WTC11 (cell line): ENCODE measurements around the gene CXorf58. TPM values are rescaled to one million over a fixed set of nuclear protein-coding genes. Genes with fewer than 3 reads are reported as not detected.
"Not testable (repeated sequence)": the region's sequence is repeated elsewhere in the genome, so short reads cannot be mapped to it uniquely, and the experiment has no call there.

Experiments used
- ATAC-seq: fragments of 200-7000 bp; cut with Tn5 transposase; 2 replicates; pipeline ENCODE4 v1.10.0; 2021; ENCODE audit warnings: mild to moderate bottlenecking, moderate library complexity
- CTCF ChIA-PET: fragments of 300-600 bp; sonication (Branson Sonifier 250); formaldehyde crosslinking; loops from one replicate; lab custom pipeline; 2021; ENCODE audit warnings: antibody characterized with exemption; lab: Charles Lee
- POLR2A ChIA-PET: fragments of 350-600 bp; sonication (Branson Sonifier 250); formaldehyde crosslinking; loops from one replicate; lab custom pipeline; 2021; ENCODE audit warnings: antibody characterized with exemption; lab: Charles Lee
- DNase-seq: peaks from one replicate; pipeline ENCODE4 v3.0.0; 2021; ENCODE audit warnings: low spot score
- H3K27ac Mint-ChIP-seq: 2 replicates; pipeline ENCODE4 v1.8.0; 2021; ENCODE audit warnings: mixed read lengths
- H3K27me3 Mint-ChIP-seq: 2 replicates; pipeline ENCODE4 v1.8.0; 2021; ENCODE audit warnings: low read depth, mild to moderate bottlenecking, moderate library complexity, mixed read lengths
- H3K36me3 Mint-ChIP-seq: 2 replicates; pipeline ENCODE4 v1.8.0; 2021; ENCODE audit warnings: mixed read lengths
- H3K4me1 Mint-ChIP-seq: 2 replicates; pipeline ENCODE4 v1.8.0; 2022; ENCODE audit warnings: mixed read lengths
- H3K4me3 Mint-ChIP-seq: 2 replicates; pipeline ENCODE4 v1.8.0; 2021; ENCODE audit warnings: mild to moderate bottlenecking, moderate library complexity, mixed read lengths
- H3K9me3 Mint-ChIP-seq: 2 replicates; pipeline ENCODE4 v1.8.0; 2021; ENCODE audit warnings: mixed read lengths
- CREM ChIP-seq: sonication (generic); formaldehyde crosslinking; IDR thresholded peaks from 2 replicates; pipeline ENCODE4 v1.8.1; 2022; ENCODE audit warnings: mild to moderate bottlenecking, missing genetic modification reagents, moderate library complexity
- ELF4 ChIP-seq: sonication (generic); formaldehyde crosslinking; IDR thresholded peaks from 2 replicates; pipeline ENCODE4 v1.8.1; 2022; ENCODE audit warnings: low read depth, mild to moderate bottlenecking, moderate library complexity, missing genetic modification reagents
- JUN ChIP-seq: sonication (generic); formaldehyde crosslinking; IDR thresholded peaks from 2 replicates; pipeline ENCODE4 v1.8.0; 2023; ENCODE audit warnings: mild to moderate bottlenecking, missing genetic modification reagents
- KAT7 ChIP-seq: sonication (generic); formaldehyde crosslinking; IDR thresholded peaks from 2 replicates; pipeline ENCODE4 v1.8.1; 2023; ENCODE audit warnings: missing genetic modification reagents, mild to moderate bottlenecking, borderline replicate concordance
- MYBL2 ChIP-seq: sonication (generic); formaldehyde crosslinking; IDR thresholded peaks from 2 replicates; pipeline ENCODE4 v1.8.1; 2023; ENCODE audit warnings: mild to moderate bottlenecking, moderate library complexity, missing genetic modification reagents
- NFYB ChIP-seq: sonication (generic); formaldehyde crosslinking; conservative IDR thresholded peaks from 2 replicates; pipeline ENCODE4 v1.8.0; 2022; ENCODE audit warnings: low read depth, missing genetic modification reagents
- NR1H2 ChIP-seq: sonication (generic); formaldehyde crosslinking; IDR thresholded peaks from 2 replicates; pipeline ENCODE4 v1.9.0; 2021; ENCODE audit warnings: mild to moderate bottlenecking, moderate library complexity, missing genetic modification reagents
- ZNF396 ChIP-seq: fragments of 250-450 bp; sonication (Bioruptor Pico); IDR thresholded peaks from 2 replicates; pipeline ENCODE4 v1.8.0; 2021; ENCODE audit warnings: mild to moderate bottlenecking, moderate library complexity, borderline replicate concordance
- total RNA-seq: library from RNA; stranded (reverse); gene quantifications from 3 replicates; pipeline ENCODE4 v1.2.3, GENCODE V29; 2021
- TF ChIP-seq, protein P1 (sequence below): sonication (generic); formaldehyde crosslinking; IDR thresholded peaks from 2 replicates; pipeline ENCODE4 v1.8.1; 2022; ENCODE audit warnings: low read depth, missing genetic modification reagents, borderline replicate concordance
- TF ChIP-seq, protein P2 (sequence below): sonication (generic); formaldehyde crosslinking; IDR thresholded peaks from 2 replicates; pipeline ENCODE4 v1.8.0; 2022; ENCODE audit warnings: missing genetic modification reagents
- TF ChIP-seq, protein P3 (sequence below): sonication (generic); formaldehyde crosslinking; IDR thresholded peaks from 2 replicates; pipeline ENCODE4 v1.8.0; 2023; ENCODE audit warnings: mild to moderate bottlenecking, missing genetic modification reagents
- TF ChIP-seq, protein P4 (sequence below): sonication (generic); formaldehyde crosslinking; IDR thresholded peaks from 2 replicates; pipeline ENCODE4 v1.8.1; 2023; ENCODE audit warnings: mild to moderate bottlenecking, missing genetic modification reagents
- TF ChIP-seq, protein P5 (sequence below): fragments of 250-450 bp; sonication (Bioruptor Pico); IDR thresholded peaks from 2 replicates; pipeline ENCODE4 v1.9.0; 2021; ENCODE audit warnings: mild to moderate bottlenecking
- TF ChIP-seq, protein P6 (sequence below): sonication (generic); formaldehyde crosslinking; IDR thresholded peaks from 2 replicates; pipeline ENCODE4 v1.8.1; 2023; ENCODE audit warnings: mild to moderate bottlenecking, moderate library complexity, missing genetic modification reagents

Gene CXorf58
- total RNA-seq, 1 experiment from 2014 or later = not detected

DNA sequence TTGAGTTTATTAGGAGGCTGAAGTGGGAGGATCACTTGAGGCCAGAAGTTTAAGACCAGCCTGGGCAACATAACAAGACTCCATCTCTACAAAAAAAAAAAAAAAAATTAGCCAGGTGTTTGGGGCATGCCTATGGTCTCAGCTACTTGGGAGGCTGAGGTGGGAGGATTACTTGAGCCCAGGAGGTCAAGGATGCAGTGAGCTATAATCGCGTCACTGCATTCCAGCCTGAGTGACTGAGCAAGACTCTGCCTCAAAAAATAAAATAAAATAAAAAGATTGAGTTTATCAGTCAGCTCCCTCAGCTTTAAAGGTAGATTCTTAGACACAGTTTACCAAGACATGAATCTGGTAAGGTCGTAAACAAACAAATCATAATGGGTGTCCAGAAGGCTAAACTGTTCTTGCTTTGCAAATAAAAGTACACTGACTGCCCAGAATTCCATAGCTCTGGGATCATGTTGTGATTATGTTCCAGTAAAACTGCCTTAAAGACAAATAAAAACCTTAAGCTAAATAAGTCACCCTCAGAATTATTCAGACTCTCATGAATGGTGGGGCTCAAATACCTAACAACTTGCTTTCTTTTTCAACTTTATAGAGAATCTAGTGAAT, 18.8 kb upstream of the CXorf58 start:
- DNase-seq (no peak), ATAC-seq (no peak)
- peaks cover 16% of the 10 kb centered on the region for H3K4me1 Mint-ChIP-seq
- no peaks in the 10 kb centered on the region for H3K36me3 Mint-ChIP-seq
- no peaks in the 10 kb centered on the region for H3K27me3 Mint-ChIP-seq
- POLR2A ChIA-PET = interaction anchor here (0.6 kb wide), 1 partner anchor 107 kb away, joined by 3 read pairs; no protein-coding TSS in a partner anchor
- CTCF ChIA-PET = interaction anchor here (2.1 kb wide), 1 partner anchor 13 kb away, joined by 8 read pairs; no protein-coding TSS in a partner anchor
- TF ChIP-seq JUN (CRISPR knock-in tag) (no peak), ELF4 (no peak), KAT7 (CRISPR knock-in tag) (no peak), CREM (CRISPR knock-in tag) (no peak), NR1H2 (no peak)
- H3K27ac Mint-ChIP-seq = no peak overlapping the region
- H3K4me3 Mint-ChIP-seq = no peak overlapping the region
- H3K9me3 Mint-ChIP-seq = no peaks in the 10 kb centered on the region

DNA sequence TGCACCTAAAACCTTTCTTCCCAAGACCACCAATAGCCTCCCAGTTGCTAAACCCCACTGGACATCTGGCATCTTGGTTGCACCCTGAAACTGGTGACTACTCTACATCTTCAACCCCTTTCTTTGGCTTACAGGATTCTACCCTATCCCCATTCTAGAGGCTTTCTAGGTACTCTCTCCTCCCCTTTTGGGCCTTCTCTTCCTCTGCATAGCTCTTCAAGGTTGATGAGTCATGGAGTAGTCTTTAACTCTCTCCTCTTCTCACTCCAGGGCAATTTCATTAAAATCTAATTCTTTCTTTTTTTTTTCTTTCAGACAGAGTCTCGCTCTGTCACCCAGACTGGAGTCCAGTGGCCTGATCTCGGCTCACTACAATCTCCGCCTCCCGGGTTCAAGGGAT, 16.9 kb upstream of the CXorf58 start:
- DNase-seq = no peak
- TF ChIP-seq KAT7 (CRISPR knock-in tag) (no peak), NFYB (CRISPR knock-in tag) (no peak), ZNF396 (CRISPR knock-in tag) (no peak), CREM (CRISPR knock-in tag) (no peak), MYBL2 (no peak)
- TF ChIP-seq, protein P1, sequence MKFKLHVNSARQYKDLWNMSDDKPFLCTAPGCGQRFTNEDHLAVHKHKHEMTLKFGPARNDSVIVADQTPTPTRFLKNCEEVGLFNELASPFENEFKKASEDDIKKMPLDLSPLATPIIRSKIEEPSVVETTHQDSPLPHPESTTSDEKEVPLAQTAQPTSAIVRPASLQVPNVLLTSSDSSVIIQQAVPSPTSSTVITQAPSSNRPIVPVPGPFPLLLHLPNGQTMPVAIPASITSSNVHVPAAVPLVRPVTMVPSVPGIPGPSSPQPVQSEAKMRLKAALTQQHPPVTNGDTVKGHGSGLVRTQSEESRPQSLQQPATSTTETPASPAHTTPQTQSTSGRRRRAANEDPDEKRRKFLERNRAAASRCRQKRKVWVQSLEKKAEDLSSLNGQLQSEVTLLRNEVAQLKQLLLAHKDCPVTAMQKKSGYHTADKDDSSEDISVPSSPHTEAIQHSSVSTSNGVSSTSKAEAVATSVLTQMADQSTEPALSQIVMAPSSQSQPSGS (CRISPR knock-in tag) = no peak
- TF ChIP-seq, protein P2, sequence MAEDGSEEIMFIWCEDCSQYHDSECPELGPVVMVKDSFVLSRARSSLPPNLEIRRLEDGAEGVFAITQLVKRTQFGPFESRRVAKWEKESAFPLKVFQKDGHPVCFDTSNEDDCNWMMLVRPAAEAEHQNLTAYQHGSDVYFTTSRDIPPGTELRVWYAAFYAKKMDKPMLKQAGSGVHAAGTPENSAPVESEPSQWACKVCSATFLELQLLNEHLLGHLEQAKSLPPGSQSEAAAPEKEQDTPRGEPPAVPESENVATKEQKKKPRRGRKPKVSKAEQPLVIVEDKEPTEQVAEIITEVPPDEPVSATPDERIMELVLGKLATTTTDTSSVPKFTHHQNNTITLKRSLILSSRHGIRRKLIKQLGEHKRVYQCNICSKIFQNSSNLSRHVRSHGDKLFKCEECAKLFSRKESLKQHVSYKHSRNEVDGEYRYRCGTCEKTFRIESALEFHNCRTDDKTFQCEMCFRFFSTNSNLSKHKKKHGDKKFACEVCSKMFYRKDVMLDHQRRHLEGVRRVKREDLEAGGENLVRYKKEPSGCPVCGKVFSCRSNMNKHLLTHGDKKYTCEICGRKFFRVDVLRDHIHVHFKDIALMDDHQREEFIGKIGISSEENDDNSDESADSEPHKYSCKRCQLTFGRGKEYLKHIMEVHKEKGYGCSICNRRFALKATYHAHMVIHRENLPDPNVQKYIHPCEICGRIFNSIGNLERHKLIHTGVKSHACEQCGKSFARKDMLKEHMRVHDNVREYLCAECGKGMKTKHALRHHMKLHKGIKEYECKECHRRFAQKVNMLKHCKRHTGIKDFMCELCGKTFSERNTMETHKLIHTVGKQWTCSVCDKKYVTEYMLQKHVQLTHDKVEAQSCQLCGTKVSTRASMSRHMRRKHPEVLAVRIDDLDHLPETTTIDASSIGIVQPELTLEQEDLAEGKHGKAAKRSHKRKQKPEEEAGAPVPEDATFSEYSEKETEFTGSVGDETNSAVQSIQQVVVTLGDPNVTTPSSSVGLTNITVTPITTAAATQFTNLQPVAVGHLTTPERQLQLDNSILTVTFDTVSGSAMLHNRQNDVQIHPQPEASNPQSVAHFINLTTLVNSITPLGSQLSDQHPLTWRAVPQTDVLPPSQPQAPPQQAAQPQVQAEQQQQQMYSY (CRISPR knock-in tag) = no peak
- TF ChIP-seq, protein P3, sequence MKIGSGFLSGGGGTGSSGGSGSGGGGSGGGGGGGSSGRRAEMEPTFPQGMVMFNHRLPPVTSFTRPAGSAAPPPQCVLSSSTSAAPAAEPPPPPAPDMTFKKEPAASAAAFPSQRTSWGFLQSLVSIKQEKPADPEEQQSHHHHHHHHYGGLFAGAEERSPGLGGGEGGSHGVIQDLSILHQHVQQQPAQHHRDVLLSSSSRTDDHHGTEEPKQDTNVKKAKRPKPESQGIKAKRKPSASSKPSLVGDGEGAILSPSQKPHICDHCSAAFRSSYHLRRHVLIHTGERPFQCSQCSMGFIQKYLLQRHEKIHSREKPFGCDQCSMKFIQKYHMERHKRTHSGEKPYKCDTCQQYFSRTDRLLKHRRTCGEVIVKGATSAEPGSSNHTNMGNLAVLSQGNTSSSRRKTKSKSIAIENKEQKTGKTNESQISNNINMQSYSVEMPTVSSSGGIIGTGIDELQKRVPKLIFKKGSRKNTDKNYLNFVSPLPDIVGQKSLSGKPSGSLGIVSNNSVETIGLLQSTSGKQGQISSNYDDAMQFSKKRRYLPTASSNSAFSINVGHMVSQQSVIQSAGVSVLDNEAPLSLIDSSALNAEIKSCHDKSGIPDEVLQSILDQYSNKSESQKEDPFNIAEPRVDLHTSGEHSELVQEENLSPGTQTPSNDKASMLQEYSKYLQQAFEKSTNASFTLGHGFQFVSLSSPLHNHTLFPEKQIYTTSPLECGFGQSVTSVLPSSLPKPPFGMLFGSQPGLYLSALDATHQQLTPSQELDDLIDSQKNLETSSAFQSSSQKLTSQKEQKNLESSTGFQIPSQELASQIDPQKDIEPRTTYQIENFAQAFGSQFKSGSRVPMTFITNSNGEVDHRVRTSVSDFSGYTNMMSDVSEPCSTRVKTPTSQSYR (CRISPR knock-in tag) = no peak
- TF ChIP-seq, protein P4, sequence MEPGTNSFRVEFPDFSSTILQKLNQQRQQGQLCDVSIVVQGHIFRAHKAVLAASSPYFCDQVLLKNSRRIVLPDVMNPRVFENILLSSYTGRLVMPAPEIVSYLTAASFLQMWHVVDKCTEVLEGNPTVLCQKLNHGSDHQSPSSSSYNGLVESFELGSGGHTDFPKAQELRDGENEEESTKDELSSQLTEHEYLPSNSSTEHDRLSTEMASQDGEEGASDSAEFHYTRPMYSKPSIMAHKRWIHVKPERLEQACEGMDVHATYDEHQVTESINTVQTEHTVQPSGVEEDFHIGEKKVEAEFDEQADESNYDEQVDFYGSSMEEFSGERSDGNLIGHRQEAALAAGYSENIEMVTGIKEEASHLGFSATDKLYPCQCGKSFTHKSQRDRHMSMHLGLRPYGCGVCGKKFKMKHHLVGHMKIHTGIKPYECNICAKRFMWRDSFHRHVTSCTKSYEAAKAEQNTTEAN (CRISPR knock-in tag) = no peak
- TF ChIP-seq, protein P5, sequence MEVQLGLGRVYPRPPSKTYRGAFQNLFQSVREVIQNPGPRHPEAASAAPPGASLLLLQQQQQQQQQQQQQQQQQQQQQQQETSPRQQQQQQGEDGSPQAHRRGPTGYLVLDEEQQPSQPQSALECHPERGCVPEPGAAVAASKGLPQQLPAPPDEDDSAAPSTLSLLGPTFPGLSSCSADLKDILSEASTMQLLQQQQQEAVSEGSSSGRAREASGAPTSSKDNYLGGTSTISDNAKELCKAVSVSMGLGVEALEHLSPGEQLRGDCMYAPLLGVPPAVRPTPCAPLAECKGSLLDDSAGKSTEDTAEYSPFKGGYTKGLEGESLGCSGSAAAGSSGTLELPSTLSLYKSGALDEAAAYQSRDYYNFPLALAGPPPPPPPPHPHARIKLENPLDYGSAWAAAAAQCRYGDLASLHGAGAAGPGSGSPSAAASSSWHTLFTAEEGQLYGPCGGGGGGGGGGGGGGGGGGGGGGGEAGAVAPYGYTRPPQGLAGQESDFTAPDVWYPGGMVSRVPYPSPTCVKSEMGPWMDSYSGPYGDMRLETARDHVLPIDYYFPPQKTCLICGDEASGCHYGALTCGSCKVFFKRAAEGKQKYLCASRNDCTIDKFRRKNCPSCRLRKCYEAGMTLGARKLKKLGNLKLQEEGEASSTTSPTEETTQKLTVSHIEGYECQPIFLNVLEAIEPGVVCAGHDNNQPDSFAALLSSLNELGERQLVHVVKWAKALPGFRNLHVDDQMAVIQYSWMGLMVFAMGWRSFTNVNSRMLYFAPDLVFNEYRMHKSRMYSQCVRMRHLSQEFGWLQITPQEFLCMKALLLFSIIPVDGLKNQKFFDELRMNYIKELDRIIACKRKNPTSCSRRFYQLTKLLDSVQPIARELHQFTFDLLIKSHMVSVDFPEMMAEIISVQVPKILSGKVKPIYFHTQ (CRISPR knock-in tag) = no peak
- TF ChIP-seq, protein P6, sequence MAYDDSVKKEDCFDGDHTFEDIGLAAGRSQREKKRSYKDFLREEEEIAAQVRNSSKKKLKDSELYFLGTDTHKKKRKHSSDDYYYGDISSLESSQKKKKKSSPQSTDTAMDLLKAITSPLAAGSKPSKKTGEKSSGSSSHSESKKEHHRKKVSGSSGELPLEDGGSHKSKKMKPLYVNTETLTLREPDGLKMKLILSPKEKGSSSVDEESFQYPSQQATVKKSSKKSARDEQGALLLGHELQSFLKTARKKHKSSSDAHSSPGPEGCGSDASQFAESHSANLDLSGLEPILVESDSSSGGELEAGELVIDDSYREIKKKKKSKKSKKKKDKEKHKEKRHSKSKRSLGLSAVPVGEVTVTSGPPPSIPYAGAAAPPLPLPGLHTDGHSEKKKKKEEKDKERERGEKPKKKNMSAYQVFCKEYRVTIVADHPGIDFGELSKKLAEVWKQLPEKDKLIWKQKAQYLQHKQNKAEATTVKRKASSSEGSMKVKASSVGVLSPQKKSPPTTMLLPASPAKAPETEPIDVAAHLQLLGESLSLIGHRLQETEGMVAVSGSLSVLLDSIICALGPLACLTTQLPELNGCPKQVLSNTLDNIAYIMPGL (CRISPR knock-in tag) = no peak
- Mint-ChIP-seq H3K4me3 (no peak overlapping the region), H3K9me3 (no peaks in the 10 kb centered on the region), H3K4me1 (peaks cover 3% of the 10 kb centered on the region), H3K27ac (no peak overlapping the region), H3K27me3 (no peaks in the 10 kb centered on the region), H3K36me3 (no peaks in the 10 kb centered on the region)
- CTCF ChIA-PET = interaction anchor here (2.1 kb wide), 1 partner anchor 11 kb away, joined by 8 read pairs; no protein-coding TSS in a partner anchor
- POLR2A ChIA-PET = no interaction called here
- no peak for ATAC-seq

DNA sequence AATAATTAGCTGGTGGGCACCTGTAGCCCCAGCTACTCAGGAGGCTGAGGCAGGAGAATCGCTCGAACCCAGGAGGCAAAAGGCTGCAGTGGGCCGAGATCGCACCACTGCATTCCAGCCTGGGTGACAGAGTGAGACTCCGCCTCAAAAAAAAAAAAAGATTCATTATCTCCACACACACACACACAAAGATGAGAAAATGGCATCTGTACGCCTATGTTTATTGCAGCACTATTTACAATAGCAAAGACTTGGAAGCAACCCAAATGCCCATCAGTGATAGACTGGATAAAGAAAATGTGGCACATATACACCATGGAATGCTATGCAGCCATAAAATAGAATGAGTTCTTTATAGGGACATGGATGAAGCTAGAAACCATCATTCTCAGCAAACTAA, 12.8 kb upstream of the CXorf58 start:
- ATAC-seq, H3K27me3 Mint-ChIP-seq, H3K27ac Mint-ChIP-seq, H3K4me3 Mint-ChIP-seq, POLR2A ChIA-PET, CTCF ChIA-PET, H3K36me3 Mint-ChIP-seq, H3K9me3 Mint-ChIP-seq, DNase-seq: not testable (repeated sequence)
- H3K4me1 Mint-ChIP-seq = peaks cover 10% of the 10 kb centered on the region
